ENCODE data around the gene CYTH1.

Gene CYTH1

DNA sequence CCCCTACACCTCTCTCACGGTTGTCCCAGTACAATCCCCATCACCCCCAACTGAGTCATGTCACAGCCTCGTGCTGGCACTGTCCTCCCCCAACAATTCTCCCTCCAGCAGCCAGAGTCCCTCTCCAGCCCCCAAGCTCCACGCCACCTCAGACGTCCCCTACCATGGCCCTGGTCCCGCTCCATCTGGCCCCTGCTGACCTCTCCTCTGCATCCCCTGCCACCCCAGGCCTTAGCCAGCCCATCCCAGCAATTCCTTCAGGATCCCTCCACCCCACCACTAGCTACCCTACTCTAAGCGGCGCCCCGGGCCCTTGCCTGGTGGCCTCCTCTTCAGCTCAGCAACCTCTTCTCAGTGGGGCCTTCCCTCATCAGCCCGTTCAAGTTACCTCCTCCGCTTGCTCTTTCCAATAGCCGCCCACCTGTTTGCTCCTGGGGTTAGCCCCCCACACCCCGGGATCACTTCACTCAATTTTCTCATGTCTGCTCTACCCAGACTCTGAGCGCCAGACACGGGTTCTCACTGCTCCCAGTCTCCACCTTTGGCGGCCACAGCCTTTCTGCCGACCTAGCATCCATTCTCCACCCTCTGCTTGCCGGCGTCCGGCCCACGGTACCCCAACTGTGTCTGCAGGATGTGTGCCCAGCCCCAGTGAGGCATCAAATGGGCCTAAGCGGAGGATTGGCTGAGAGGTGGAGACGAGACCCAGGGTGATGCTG lies 112.7 kb downstream of the CYTH1 start:
- DNase-seq, result no peak

DNA sequence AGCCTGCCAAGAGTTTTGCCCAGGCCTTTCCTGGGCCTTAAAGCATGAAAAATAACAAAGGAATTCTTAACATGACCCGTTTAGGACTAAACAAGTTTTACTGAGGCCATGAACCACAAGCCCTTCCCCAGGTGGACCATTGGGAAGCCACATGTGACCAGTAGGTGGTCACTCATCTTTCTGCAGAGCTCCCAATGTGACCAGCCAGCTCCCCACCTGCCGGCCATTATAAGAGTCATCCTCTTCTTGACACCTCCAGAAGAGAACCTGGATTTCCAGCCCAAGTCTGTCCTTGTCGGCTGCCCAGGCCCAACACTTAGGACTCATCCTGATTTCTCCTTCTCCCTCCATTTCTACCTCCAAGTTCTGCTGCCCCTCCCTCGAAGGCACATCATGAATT lies 113.2 kb downstream of the CYTH1 start:
- no peak for DNase-seq

- no peak for DNase-seq
Observed at GRCh38 chr17:78667741-78668640, 114.1 kb downstream of the CYTH1 start.

DNA sequence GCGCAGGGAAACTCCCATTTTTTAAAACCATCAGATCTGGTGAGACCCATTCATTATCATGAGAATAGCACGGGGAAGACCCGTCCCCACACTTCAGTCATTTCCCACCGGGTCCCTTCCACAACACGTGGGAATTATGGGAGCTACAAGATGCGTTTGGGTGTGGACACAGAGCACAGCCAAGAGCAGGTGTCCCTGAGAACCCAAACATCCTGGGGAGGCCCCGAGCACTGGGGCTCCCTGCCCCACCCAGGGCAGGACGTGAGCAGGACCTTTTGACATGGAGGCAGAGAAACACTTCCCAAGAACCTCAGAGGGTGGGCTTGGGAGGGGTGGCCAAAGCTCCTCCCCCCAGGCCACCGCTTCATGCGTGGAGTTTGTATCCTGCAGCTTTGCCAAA lies 115.0 kb downstream of the CYTH1 start:
- DNase-seq, result no peak

- DNase-seq, result peak in 2 of 4 experiments; percentile 5 to 22
Observed at GRCh38 chr17:78665952-78666920, 115.8 kb downstream of the CYTH1 start.

DNA sequence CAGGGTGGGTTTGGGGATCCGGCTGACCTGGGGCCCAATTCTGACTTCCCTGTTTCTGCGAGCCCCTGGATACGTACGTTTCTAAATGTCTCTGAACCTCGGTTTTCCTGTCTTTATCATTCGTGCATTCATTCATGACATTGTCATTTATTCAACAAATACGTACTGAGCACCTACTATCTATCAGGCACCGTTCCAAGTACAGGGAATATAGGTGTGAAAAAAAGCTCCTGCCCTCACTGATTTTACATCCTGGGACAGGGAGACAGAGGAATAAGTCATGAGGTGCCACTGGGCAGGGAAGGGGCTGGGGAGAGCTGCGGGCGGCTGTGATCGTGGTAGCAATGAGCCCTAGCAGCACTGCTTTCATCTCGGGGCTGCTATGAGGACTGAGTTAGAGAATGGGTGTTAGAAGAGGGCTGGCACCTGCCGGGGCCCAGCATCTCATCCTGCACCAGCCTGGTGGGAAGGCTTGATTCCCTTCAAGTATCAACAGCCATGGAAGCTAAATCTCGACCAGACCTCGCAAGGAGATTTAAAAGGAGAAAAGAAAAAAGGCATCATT lies 116.6 kb downstream of the CYTH1 start:
- no peak for DNase-seq

DNA sequence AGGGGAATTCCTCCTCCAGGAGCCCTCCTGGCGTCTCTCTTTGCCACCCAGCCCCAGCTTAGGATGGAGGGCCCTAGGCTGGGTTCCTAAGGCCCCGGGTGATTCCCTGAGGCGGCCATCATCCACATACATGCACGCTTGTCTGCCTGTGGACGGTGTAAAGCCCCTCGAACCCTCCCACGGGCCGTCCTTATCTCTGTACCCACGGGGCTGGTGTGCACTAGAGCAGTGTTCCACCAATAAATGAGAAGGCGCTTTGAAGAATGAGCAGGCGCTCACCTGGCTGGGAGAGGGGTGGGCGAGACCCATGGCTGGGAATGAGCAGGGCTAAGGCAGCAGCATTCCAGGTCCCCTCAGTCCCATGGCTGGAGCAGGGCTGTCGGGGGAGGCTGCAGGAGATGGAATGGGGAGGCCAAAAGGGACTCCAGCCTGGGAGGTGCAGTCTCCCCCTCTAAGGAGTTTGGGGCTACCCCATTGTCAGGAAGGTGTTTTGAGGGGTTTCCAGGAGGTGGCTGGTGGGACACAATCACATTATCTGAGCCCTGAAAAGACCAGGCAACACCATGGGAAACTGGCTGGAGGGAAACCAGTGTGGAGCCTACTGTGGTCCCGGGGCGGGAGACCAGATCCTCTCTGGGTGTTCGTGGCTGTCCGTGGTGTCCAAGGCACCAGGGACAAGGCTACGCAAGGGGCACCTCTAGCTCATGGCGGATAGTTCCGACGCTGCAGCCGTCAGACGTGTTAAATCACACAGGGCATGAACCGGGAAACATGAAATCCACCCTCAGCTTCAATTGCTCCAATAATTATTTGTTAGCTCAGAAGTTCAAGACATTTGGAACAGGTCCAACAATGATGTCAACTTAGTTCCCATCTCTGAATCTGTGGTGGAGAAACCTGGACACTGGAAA lies 117.3 kb downstream of the CYTH1 start:
- DNase-seq, result no peak

- no peak for DNase-seq
Observed at GRCh38 chr17:78661093-78661770, 120.8 kb downstream of the CYTH1 start.

GRCh38 chr17:78659546-78659945 lies 122.5 kb downstream of the CYTH1 start:
- DNase-seq, result no peak

GRCh38 chr17:78658281-78658785 lies 123.7 kb downstream of the CYTH1 start:
- DNase-seq, result no peak

DNA sequence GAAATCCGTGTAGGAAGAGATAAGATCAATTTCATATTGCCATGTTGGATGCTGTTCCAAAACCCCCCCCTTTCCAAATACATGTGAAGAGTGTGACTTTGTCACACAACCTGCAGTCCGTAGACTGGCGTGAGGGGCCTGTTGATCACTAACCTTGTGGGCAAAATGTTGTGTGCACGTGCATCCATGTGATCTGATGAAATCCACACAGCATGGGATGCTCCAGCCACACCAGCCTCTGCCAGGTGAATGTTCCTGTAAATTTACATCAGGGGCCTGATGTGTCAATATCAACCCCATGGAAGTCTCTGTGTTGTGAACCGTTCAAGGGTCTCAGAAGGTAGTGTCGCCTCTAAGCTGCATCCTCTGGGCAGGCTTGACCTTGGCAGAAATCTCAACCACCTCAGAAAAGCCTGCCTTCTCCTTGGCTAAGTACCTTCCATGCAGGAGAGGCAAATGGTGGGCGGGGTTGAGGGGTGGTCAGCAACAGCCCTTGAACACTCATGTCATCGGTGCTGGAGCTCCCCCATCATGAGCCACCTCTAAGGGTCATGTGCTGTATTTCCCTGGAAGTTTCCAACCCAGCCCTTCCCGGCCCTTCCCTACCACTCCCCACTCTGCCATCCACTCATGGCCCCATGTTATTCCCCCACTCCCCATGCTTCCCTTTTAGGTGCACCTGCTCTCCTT lies 126.7 kb downstream of the CYTH1 start:
- DNase-seq, result no peak

DNA sequence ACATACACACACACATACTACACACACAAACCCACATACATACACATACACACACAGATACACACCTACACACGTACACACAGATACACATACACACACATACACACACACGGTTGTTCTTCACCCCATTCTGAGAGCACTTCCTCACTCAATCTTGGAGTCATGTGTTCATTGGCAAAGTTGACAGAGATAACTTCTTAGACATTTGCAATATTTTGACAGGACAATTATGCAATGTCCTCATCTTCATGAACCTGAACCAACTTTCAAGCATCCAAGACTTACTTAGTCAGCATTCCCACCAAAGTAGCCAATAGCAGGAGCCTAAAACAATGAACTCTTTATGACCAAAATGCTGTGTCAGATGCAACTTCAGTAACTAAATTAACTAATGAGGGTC lies 127.7 kb downstream of the CYTH1 start:
- DNase-seq, result no peak

DNA sequence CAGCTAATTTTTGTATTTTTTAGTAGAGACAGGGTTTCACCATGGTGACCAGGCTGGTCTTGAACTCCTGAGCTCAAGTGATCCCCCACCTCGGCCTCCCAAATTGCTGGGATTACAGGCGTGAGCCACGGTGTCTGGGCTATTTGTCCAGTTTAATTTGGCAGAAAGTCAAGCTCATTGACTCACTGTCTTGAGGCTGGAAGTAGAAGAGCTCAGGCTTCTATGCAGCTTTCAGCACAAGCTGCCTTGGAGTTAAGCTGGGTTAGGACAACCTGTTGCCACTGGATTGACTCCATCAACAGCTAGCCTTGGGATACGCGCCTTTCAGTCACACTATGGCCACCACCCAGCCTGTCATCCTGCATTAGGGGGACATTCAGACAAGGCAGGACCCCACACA lies 128.7 kb downstream of the CYTH1 start:
- DNase-seq, result no peak

DNA sequence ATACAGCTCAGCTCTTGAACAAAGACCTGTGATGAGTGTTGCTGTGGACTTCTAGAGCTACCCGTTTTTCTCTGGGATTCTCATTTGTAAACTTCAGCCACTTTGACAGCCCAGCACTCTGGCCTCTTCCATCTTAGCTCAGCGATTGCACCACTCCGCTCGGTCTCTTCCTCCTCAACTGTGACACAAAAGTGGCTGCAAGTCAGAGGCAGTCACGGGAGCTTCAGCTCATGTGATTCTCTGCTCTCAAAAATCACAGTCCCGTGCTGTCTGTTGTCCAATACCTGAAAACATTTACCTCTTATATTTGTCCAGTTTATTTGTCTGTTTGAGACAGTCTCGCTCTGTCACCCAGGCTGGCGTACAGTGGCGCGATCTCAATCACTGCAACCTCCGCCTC lies 129.2 kb downstream of the CYTH1 start:
- no peak for DNase-seq

DNA sequence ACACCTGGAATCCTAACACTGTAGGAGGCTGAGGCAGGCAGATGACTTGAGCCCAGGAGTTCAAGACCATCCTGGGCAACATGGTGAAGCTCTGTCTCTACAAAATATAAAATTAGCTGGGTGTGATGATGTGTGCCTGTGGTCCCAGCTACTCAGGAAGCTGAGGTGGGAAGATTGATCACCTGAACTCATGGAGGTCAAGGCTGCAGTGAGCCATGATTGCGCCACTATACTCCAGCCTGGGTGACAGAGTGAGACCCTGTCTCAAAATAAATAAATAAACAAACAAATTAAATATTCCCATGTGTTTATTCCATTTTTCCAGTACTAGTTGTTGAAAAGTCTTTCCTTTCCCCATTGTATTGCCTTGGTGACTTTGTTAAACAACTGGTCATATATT lies 130.0 kb downstream of the CYTH1 start:
- DNase-seq, result no peak

GRCh38 chr17:78651554-78651953 lies 130.5 kb downstream of the CYTH1 start:
- no peak for DNase-seq

- no peak for DNase-seq
Observed at GRCh38 chr17:78650093-78650715, 131.9 kb downstream of the CYTH1 start.

- DNase-seq, result no peak
Observed at GRCh38 chr17:78648293-78648692, 133.8 kb downstream of the CYTH1 start.

GRCh38 chr17:78647032-78647431 lies 135.0 kb downstream of the CYTH1 start:
- no peak for DNase-seq

Data from activated naive CD4-positive, alpha-beta T cell (primary cell).